ENCODE measurements around the gene GPR160. TPM values are rescaled to one million over a fixed set of nuclear protein-coding genes. Genes with fewer than 3 reads are reported as not detected.
A peak's percentile ranks its signal among the peaks of the same experiment; 100 is the strongest.

The GPR160 gene
- total and polyA plus RNA-seq, 2 experiments from 2014 or later: 52.2 to 87.9 TPM

GRCh38 chr3:170081079-170081741, 43.4 kb downstream of the GPR160 start:
- no peak overlapping the region for H3K4me3 ChIP-seq
- H3K36me3 ChIP-seq (replicated peaks; ENCODE audit: insufficient read depth, low read depth): peaks cover 7% of the 10 kb centered on the region
- peaks cover 4% of the 10 kb centered on the region for H3K79me2 ChIP-seq
- TF ChIP-seq EZH2 (IDR thresholded peaks at IDR 0.05; ENCODE audit: borderline replicate concordance): no peak
- no peak for TF ChIP-seq EZH2phosphoT487 (IDR thresholded peaks at IDR 0.05; ENCODE audit: low read depth, severe bottlenecking, unreplicated experiment)
- TF ChIP-seq CTCF (IDR thresholded peaks at IDR 0.05; ENCODE audit: poor library complexity): no peak
- no peak for DNase-seq (ENCODE audit: low spot score)
- peak overlapping the region; percentile 89 for H3K27ac ChIP-seq
- peaks cover 2% of the 10 kb centered on the region for H4K20me1 ChIP-seq (ENCODE audit: insufficient read depth, poor library complexity, severe bottlenecking)
- H3K9me3 ChIP-seq (ENCODE audit: low read depth): no peaks in the 10 kb centered on the region
- no peak overlapping the region for H3K4me2 ChIP-seq
- no peak overlapping the region for H2AFZ ChIP-seq
- H3K4me1 ChIP-seq (ENCODE audit: insufficient read depth): peaks cover 26% of the 10 kb centered on the region
- 83% methylated on average over 1 of the region's 1 CpG for WGBS (ENCODE audit: low lambda C conversion rate, missing lambda C conversion rate)
- no peaks in the 10 kb centered on the region for H3K27me3 ChIP-seq
- H3K9me2 ChIP-seq (replicated peaks; ENCODE audit: insufficient read depth): no peaks in the 10 kb centered on the region

DNA sequence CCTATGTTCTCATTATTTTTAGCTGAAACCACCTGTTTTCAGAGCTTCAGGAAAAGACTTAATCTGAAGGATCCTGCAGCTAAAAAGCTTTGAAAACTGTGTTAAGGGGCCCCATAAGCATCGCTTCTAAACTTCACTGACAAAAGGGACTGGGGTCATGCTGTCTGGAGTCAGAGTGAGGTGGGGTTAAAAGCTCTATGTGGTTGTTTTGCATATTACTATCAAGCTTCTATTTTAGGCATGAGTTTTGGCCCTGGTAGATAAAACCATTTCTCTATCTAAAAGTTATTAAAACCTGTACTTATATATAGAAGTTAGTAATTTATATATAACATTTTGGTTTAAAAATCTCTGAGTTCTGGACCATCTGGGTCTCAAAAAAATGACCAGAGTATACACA, 45.5 kb downstream of the GPR160 start:
- 100% methylated on average over 1 of the region's 1 CpG for whole genome bisulfite sequencing (ENCODE audit: low lambda C conversion rate, missing lambda C conversion rate)

DNA sequence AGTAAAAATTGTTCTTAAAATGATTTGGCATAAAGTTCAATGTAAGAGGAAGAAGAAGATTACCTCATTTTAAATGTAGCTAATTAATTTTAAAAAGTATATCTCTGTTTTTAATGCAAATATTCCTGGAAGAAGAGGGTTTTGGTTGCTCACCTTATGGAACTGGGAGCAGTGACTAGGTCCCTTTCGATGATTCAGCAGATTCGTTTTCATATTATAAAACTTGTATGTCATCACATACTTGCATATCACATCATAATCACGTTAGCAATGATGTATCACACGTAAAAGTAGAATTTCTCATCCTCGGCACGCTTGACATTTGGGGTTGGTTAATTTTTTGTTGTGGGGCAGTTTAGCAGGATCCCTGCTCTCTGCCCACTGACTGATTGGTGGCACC, 47.6 kb downstream of the GPR160 start:
- 95% methylated on average over 6 of the region's 6 CpGs for WGBS (ENCODE audit: low lambda C conversion rate, missing lambda C conversion rate)
- peaks cover 4% of the 10 kb centered on the region for H3K4me1 ChIP-seq (ENCODE audit: insufficient read depth)
- peaks cover 7% of the 10 kb centered on the region for H3K79me2 ChIP-seq
- peaks cover 7% of the 10 kb centered on the region for H3K36me3 ChIP-seq (replicated peaks; ENCODE audit: insufficient read depth, low read depth)
- TF ChIP-seq EZH2 (IDR thresholded peaks at IDR 0.05; ENCODE audit: borderline replicate concordance) (no peak), CTCF (IDR thresholded peaks at IDR 0.05; ENCODE audit: poor library complexity) (no peak), EZH2phosphoT487 (IDR thresholded peaks at IDR 0.05; ENCODE audit: low read depth, severe bottlenecking, unreplicated experiment) (no peak)
- no peak overlapping the region for H2AFZ ChIP-seq
- H4K20me1 ChIP-seq (ENCODE audit: insufficient read depth, poor library complexity, severe bottlenecking): peaks cover 2% of the 10 kb centered on the region
- no peak overlapping the region for H3K27ac ChIP-seq
- DNase-seq (ENCODE audit: low spot score): no peak
- no peak overlapping the region for H3K4me2 ChIP-seq
- H3K9me2 ChIP-seq (replicated peaks; ENCODE audit: insufficient read depth): no peaks in the 10 kb centered on the region
- no peaks in the 10 kb centered on the region for H3K9me3 ChIP-seq (ENCODE audit: low read depth)
- no peak overlapping the region for H3K4me3 ChIP-seq
- H3K27me3 ChIP-seq: no peaks in the 10 kb centered on the region

More for the DNA sequence above, 45.5 kb downstream of the GPR160 start:
- Histone ChIP-seq H3K9me3 (ENCODE audit: low read depth) (no peaks in the 10 kb centered on the region), H3K4me3 (no peak overlapping the region), H2AFZ (no peak overlapping the region), H3K27me3 (no peaks in the 10 kb centered on the region), H4K20me1 (ENCODE audit: insufficient read depth, poor library complexity, severe bottlenecking) (peaks cover 2% of the 10 kb centered on the region), H3K36me3 (replicated peaks; ENCODE audit: insufficient read depth, low read depth) (peaks cover 7% of the 10 kb centered on the region), H3K4me2 (no peak overlapping the region), H3K9me2 (replicated peaks; ENCODE audit: insufficient read depth) (no peaks in the 10 kb centered on the region), H3K27ac (no peak overlapping the region), H3K79me2 (peaks cover 4% of the 10 kb centered on the region), H3K4me1 (ENCODE audit: insufficient read depth) (peaks cover 20% of the 10 kb centered on the region)
- no peak for DNase-seq (ENCODE audit: low spot score)
- TF ChIP-seq CTCF (IDR thresholded peaks at IDR 0.05; ENCODE audit: poor library complexity) (no peak), EZH2phosphoT487 (IDR thresholded peaks at IDR 0.05; ENCODE audit: low read depth, severe bottlenecking, unreplicated experiment) (no peak), EZH2 (IDR thresholded peaks at IDR 0.05; ENCODE audit: borderline replicate concordance) (no peak)
